HCT116 (cell line): ENCODE results near the gene USH1G. TPM values are rescaled to one million over a fixed set of nuclear protein-coding genes. Genes with fewer than 3 reads are reported as not detected.
A peak's percentile ranks its signal among the peaks of the same experiment; 100 is the strongest.

Source experiments
- ATAC-seq: fragments of 200-7000 bp; cut with Tn5 transposase; 2 replicates; pipeline ENCODE4 v1.9.1; 2020; ENCODE audit warnings: mild to moderate bottlenecking, moderate library complexity
- BruUV-seq: library from RNA; stranded (reverse); fragments of 400-500 nt; replicated peaks from 2 replicates; lab custom pipeline; 2021; lab: Mats Ljungman, UMichigan
- CTCF ChIA-PET: fragments of 300-600 bp; sonication (Branson Sonifier 250); formaldehyde crosslinking; loops from one replicate; lab custom pipeline; 2021; ENCODE audit warnings: antibody characterized with exemption; lab: Charles Lee
- POLR2A ChIA-PET: fragments of 300-600, 350-600 bp; sonication (Branson Sonifier 250); formaldehyde crosslinking; loops from one replicate; lab custom pipeline; 2021; ENCODE audit warnings: antibody characterized with exemption; lab: Charles Lee
- RAD21 ChIA-PET, 2 experiments: fragments of 300-600 bp; sonication (Branson Sonifier 250); formaldehyde crosslinking; loops; one replicate each; lab custom pipeline; 2023; ENCODE audit warnings: low total read pairs in 2 of 2; ENCODE audit not compliant: uncharacterized antibody in 2 of 2, unreplicated experiment in 2 of 2, low non-redundant PET in 1 of 2; lab: Charles Lee
- DNase-seq: peaks from one replicate; pipeline ENCODE4 v3.0.0-alpha.2; 2010; ENCODE audit warnings: low read depth, low spot score
- H2AFZ ChIP-seq: fragments of 200-600 bp; shearing (Covaris generic), sonication (generic); 2 replicates; pipeline ENCODE4 v1.6.1; 2017; ENCODE audit warnings: low read depth, mixed run types, mixed read lengths, antibody characterized with exemption, low read length; ENCODE audit not compliant: poor library complexity, severe bottlenecking
- H3K27ac ChIP-seq: 2 replicates; pipeline ENCODE4 v1.5.1; 2012; ENCODE audit warnings: low read depth, low read length
- H3K27me3 ChIP-seq: fragments of 200-600 bp; sonication (generic); 2 replicates; pipeline ENCODE4 v1.6.1; 2016; ENCODE audit warnings: mixed run types, low read length, mixed read lengths; ENCODE audit not compliant: insufficient read depth
- H3K36me3 ChIP-seq, 2 experiments: fragments of 200-500 bp in 1 of 2; fragments of 200-600 bp in 1 of 2; sonication (Bioruptor generic) in 1 of 2; sonication (generic) in 1 of 2; 2 replicates each; pipeline versions ENCODE4 v1.5.1 to v1.6.1; 2014 to 2016; ENCODE audit warnings: low read length in 2 of 2, inconsistent platforms in 1 of 2, mixed read lengths in 1 of 2, mixed run types in 1 of 2; ENCODE audit not compliant: insufficient read depth in 2 of 2, control insufficient read depth in 1 of 2
- H3K4me1 ChIP-seq, 2 experiments: fragments of 200-600 bp in 1 of 2; sonication (generic) in 1 of 2; 2 replicates each; pipeline versions ENCODE4 v1.5.1 to v1.6.1; 2012 to 2017; ENCODE audit warnings: low read length in 2 of 2, inconsistent platforms in 1 of 2, mild to moderate bottlenecking in 1 of 2, mixed read lengths in 1 of 2, mixed run types in 1 of 2, moderate library complexity in 1 of 2; ENCODE audit not compliant: insufficient read depth in 2 of 2, control insufficient read depth in 1 of 2
- H3K4me2 ChIP-seq: fragments of 200-600 bp; sonication (generic); 2 replicates; pipeline ENCODE4 v1.6.1; 2017; ENCODE audit warnings: mixed run types, low read length, mixed read lengths
- H3K4me3 ChIP-seq, 2 experiments: fragments of 200-600 bp in 1 of 2; sonication (generic) in 1 of 2; replicated peaks in 1 of 2; 2 replicates each; pipeline ENCODE4 v1.5.1; 2011 to 2016; ENCODE audit warnings: low read length in 2 of 2, control low read depth in 1 of 2, low read depth in 1 of 2, mild to moderate bottlenecking in 1 of 2, mixed read lengths in 1 of 2, mixed run types in 1 of 2
- H3K79me2 ChIP-seq: fragments of 200-600 bp; sonication (generic); 2 replicates; pipeline ENCODE4 v1.6.1; 2017; ENCODE audit warnings: mild to moderate bottlenecking, mixed run types, low read length, moderate library complexity, mixed read lengths; ENCODE audit not compliant: insufficient read depth
- H3K9ac ChIP-seq: fragments of 200-600 bp; sonication (generic); 2 replicates; pipeline ENCODE4 v1.6.1; 2016; ENCODE audit warnings: low read length, mixed read lengths
- H3K9me2 ChIP-seq: fragments of 200-600 bp; sonication (generic), shearing (Covaris generic); 2 replicates; pipeline ENCODE4 v1.6.1; 2017; ENCODE audit warnings: mixed run types, mild to moderate bottlenecking, moderate library complexity; ENCODE audit not compliant: insufficient read depth
- H3K9me3 ChIP-seq, 2 experiments: fragments of 200-500 bp in 1 of 2; fragments of 200-600 bp in 1 of 2; sonication (Bioruptor generic) in 1 of 2; sonication (generic) in 1 of 2; 2 replicates each; pipeline ENCODE4 v1.6.1; 2014 to 2017; ENCODE audit warnings: low read length in 2 of 2, mixed read lengths in 2 of 2, inconsistent platforms in 1 of 2, low read depth in 1 of 2, mild to moderate bottlenecking in 1 of 2, mixed run types in 1 of 2, moderate library complexity in 1 of 2; ENCODE audit not compliant: control insufficient read depth in 1 of 2, insufficient read depth in 1 of 2
- H4K20me1 ChIP-seq: fragments of 200-600 bp; sonication (generic), shearing (Covaris generic); 2 replicates; pipeline ENCODE4 v1.6.1; 2017; ENCODE audit warnings: mixed run types, mild to moderate bottlenecking, moderate library complexity; ENCODE audit not compliant: insufficient read depth
- CBX3 ChIP-seq: IDR thresholded peaks from 2 replicates; pipeline ENCODE4 v1.6.1; 2012; ENCODE audit warnings: low read depth
- EGR1 ChIP-seq: IDR thresholded peaks from 2 replicates; pipeline ENCODE4 v1.6.1; 2012; ENCODE audit warnings: low read depth
- EZH2 ChIP-seq: fragments of 200-600 bp; sonication (generic); IDR thresholded peaks from 2 replicates; pipeline ENCODE4 v1.6.1; 2017; ENCODE audit warnings: antibody characterized with exemption, mixed run types
- EZH2phosphoT487 ChIP-seq: fragments of 200-600 bp; IDR thresholded peaks from 2 replicates; pipeline ENCODE4 v1.6.1; 2018; ENCODE audit warnings: antibody characterized with exemption, borderline replicate concordance
- FOSL1 ChIP-seq: IDR thresholded peaks from 2 replicates; pipeline ENCODE4 v1.6.1; 2012; ENCODE audit warnings: low read depth
- POLR2AphosphoS5 ChIP-seq: IDR thresholded peaks from 2 replicates; pipeline ENCODE4 v1.6.1; 2011; ENCODE audit warnings: mild to moderate bottlenecking, low read depth, low read length, moderate library complexity
- REST ChIP-seq: IDR thresholded peaks from 2 replicates; pipeline ENCODE4 v1.6.1; 2012; ENCODE audit warnings: low read depth
- SIN3A ChIP-seq: IDR thresholded peaks from 2 replicates; pipeline ENCODE4 v1.6.1; 2012; ENCODE audit warnings: low read depth
- SP1 ChIP-seq: IDR thresholded peaks from 2 replicates; pipeline ENCODE4 v1.6.1; 2012; ENCODE audit warnings: low read depth
- TCF7L2 ChIP-seq: IDR thresholded peaks from 2 replicates; pipeline ENCODE4 v1.7.0; 2011; ENCODE audit warnings: borderline replicate concordance, inconsistent platforms; ENCODE audit not compliant: insufficient read depth, insufficient read length; ENCODE audit errors: extremely low read depth
- ZNF274 ChIP-seq: fragments of 200-500 bp; sonication (Bioruptor generic); IDR thresholded peaks from 2 replicates; pipeline ENCODE4 v1.6.1; 2014; ENCODE audit warnings: mild to moderate bottlenecking, low read depth, low read length, inconsistent platforms
- intact Hi-C: fragments of 100-400 bp; cut with micrococcal nuclease; formaldehyde crosslinking; loops from 2 replicates; pipeline ENCODE4 v1.10.0; 2022
- total RNA-seq: library from RNA; stranded (reverse); gene quantifications from one replicate; pipeline ENCODE4 v1.2.1, GENCODE V29; 2021; ENCODE audit not compliant: unreplicated experiment

USH1G gene
- total RNA-seq, 1 experiment from 2014 or later = 3.1 TPM

- peak overlapping the region; percentile 99 for H3K4me2 ChIP-seq
These were observed 48.4 kb downstream of the USH1G start for GRCh38 chr17:74874615-74875037.

More at GRCh38 chr17:74874615-74875037, 48.4 kb downstream of the USH1G start:
- Histone ChIP-seq H2AFZ (no peak overlapping the region), H3K36me3 (no peaks in the 10 kb centered on the region), H4K20me1 (no peaks in the 10 kb centered on the region), H3K79me2 (peaks cover 12% of the 10 kb centered on the region), H3K4me1 (peaks cover 14 to 51% of the 10 kb centered on the region in 2 experiments), H3K9me3 (no peaks in the 10 kb centered on the region), H3K27me3 (no peaks in the 10 kb centered on the region), H3K9ac (peak overlapping the region; percentile 90), H3K27ac (peak overlapping the region; percentile 77; the same call in 1 of the 2 replicates), H3K9me2 (no peaks in the 10 kb centered on the region), H3K4me3 (peak overlapping the region in 1 of 2 experiments; percentile 87; a peak in 3 of 4 replicates)
- ChIA-PET POLR2A (interaction anchor here (0.6 to 2.3 kb wide), 4 partner anchors 11 to 78 kb away, joined by 3 to 23 read pairs (median 3); no protein-coding TSS in a partner anchor), RAD21 (interaction anchor here in 1 of 2 experiments (2.3 kb wide), 1 partner anchor 87 kb away, joined by 11 read pairs; no protein-coding TSS in a partner anchor), CTCF (interaction anchor here (1.0 to 3.1 kb wide), 3 partner anchors 12 to 86 kb away, joined by 3 to 40 read pairs (median 21); partner anchors contain the start of gene OTOP2)
- BruUV-seq = no TSS peak
- ATAC-seq = no peak
- no peak for TF ChIP-seq FOSL1
- no peak for TF ChIP-seq EZH2phosphoT487
- TF ChIP-seq EZH2 = no peak
- no peak for TF ChIP-seq SIN3A
- no peak for TF ChIP-seq POLR2AphosphoS5
- TF ChIP-seq REST = no peak
- no peak for TF ChIP-seq ZNF274
- TF ChIP-seq CBX3 = no peak
- TF ChIP-seq SP1 = no peak
- no peak for TF ChIP-seq EGR1
- TF ChIP-seq TCF7L2 = no peak
- intact Hi-C loops = loop anchor here (5.0 kb wide), 3 partner anchors 83 to 158 kb away; partner anchors contain the start of gene NAT9
- DNase-seq = no peak
